Right hindlimb (tissue), 1 donor: ENCODE results near the gene MYO5C.
"Not testable (repeated sequence)": the region's sequence is repeated elsewhere in the genome, so short reads cannot be mapped to it uniquely, and the experiment has no call there.

Source experiments
- DNase-seq: peaks from one replicate; pipeline ENCODE4 v3.0.0-alpha.2; 2018

MYO5C gene

DNA sequence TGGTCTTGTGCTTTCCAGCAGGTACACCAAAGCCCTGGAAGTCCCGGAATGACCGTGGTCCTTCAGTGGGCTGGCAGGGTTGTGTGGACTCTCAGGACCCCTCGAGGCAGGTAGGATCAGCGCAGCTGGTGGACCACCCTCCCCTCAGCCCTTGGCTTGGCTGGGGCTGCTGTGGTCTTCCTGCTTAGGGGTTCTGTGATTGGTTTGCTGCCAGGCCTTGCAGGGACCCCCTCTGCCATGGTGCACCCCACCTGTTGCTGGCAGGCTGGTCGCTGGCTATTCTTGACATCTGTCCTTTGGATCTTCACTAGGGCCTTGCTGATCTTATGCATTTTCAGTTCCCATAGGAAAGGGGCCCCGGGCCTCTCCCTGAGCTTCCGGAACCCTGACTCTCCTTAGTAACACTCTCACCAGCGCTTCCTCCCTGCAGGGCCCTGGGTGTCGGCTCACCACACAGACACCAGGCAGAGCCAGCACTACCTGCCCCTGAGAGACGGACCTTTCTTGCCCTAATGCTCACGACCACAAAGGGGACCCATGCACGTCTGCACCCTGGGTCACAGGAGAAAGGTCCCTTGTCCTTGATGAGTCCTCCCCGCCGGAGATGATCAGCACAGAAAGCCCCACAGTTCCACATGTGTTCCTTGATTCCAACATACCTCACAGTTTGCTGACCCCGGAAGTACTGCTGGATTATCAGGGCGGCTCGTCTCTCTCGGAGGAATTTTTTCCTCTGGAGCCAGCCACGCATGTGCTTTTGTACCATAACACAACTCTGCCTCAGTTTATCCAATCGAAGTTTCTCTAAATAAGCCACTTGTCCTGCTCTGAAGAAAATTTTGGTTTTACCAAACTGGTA is 51.7 kb downstream of the MYO5C start:
- DNase-seq: no peak

DNA sequence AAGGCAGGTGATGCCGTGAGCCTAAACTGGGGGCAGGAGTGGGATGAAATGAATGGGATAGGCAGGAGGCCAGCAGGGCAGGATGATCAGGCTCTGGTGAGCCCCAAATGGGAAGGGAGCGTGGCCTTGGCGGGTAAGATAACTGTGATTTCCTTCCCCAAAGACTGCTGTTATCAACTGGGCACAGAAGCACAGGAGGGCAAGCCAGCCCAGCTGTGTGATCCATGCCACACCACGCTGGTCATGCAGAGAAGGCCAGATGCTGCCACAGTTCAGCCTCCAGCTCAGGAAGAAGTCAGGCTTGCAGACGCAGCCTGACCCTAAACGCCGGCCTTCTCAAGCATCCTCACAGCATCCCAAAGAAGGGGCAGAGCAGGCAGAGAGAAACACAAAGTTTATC is 52.3 kb downstream of the MYO5C start:
- no peak for DNase-seq

DNA sequence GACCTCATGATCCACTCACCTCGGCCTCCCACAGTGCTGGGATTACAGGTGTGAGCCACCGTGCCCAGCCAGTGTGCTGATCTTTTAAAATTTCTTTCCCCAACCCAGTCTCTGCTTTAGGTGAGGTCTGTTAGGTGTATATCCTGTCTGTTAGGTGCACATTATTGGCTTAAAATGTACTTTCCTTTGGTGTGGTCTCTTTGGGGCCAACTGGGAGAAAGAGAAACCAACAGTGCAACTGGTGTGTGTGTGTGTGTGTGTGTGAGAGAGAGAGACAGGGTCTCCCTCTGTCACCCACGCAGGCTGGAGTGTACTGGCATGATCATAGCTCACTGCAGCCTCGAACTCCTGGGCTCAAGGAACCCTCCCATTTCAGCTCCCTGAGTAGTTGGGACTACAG is 54.1 kb downstream of the MYO5C start:
- no peak for DNase-seq

DNA sequence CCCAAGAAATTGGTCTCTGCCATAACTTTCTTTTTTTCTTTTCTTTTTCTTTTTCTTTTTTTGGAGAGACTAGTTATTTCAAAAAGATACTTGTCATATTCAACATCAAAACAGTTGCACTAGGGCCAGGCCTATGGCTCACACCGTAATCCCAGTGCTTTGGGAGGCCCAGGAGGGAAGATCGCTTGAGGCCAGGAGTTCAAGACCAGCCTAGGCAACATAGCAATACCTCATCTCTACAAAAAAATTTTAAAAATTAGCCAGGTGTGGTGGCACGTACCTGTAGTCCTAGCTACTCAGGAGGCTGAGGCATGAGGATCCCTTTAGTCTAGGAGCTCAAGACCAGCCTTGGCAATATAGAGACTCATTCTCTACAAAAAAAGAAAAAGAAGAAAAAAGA is 55.4 kb downstream of the MYO5C start:
- no peak for DNase-seq

DNA sequence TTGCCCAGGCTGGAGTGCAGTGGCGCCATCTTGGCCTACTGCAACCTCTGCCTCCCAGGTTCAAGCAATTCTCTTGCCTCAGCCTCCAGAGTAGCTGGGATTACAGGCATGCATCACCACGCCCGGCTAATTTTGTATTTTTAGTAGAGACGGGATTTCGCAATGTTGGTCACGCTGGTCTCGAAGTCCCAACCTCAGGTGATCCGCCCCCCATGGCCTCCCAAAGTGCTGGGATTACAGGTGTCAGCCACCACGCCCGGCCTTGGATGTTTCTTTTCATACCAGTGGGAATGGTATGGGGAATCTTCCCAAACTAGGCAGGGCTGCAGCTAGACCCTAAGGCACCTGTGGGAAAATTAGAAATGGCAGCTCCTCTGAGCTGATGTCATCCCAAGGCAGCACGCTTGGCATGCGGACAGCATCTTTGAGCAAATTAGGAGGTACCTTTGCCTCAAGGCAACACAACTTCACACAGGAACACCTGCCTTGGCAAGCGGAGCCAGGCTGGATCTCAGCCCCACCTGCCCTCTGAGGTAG is 56.5 kb downstream of the MYO5C start:
- DNase-seq: not testable (repeated sequence)

DNA sequence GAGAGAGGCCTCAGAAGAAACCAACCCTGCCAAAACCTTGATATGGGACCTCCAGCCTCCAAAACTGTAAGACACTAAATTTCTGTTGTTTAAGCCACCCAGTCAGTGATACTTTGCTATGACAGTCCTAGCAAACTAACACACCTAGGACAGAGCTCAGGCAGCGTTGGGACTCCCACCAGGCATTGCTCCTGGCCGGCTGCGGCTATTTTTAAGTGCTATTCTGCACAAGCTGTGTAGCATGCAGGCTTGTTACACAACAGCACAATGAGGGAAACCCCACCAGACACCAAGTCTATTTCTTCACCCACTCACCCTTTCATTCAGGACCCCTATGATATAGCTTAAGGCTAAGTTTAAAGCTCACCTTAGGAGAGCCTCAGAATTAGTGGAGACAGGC is 57.5 kb downstream of the MYO5C start:
- DNase-seq: no peak

DNA sequence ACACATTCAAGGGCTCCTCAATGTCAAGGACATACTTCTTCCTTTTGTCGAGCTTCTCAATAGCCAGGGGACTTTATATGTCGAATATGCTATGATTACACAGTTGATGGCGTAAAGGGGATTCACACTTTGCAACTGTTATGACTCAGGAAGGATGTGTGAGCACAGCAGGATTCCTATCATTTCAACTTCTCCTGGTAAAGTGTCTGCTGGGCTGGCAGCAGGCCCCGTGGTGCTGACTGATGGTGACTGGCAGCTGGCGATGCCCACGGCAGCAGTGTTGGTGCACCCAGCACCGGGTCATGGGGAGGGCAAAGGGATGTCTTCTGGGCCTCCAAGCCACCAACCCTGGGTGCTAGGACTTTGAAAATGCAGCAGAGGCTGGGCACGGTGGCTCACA is 59.6 kb downstream of the MYO5C start:
- no peak for DNase-seq

DNA sequence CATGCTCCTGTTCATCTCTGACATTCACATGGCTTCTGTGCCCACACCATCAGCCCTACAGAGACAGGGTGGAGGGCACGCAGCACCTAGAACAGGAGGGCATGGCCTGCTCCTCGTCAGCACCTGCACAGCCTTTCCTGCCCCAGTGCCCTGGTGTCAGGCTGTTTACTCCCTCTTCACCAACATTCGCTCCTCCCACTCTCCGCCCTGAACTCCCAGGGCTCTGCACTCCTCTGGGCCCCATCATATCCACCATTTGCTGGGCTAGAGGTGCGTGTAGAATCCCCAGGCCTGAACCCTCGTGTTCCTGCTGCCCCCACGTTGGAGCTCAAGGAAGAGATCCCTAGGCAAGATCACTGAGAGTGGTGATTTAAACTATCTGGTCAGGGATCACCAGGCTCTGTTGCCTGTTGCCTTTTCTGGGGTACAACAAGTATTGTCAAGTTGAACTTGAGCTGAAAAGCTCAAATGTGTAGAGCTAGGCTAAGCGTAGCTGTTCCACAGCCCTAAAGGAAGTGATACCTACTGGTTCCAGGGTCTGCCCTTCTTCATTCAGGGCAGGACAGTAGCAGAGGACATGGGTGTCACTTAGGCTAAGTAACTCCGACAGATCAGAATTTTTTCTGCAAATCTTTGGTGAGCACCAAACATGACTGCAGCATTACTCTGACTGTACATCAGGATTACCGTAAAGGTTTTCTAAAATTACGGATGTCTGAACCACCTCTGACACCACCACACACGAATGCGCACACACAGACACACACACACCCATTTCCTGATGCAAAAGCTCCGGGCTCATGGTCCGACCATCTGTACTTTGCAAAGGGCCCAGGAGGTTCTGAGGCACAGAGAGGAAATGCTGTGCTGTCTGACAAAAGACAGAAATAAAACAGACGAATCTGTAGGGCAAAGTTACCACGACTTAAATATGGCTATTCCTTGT is 60.7 kb downstream of the MYO5C start:
- DNase-seq: no peak

DNA sequence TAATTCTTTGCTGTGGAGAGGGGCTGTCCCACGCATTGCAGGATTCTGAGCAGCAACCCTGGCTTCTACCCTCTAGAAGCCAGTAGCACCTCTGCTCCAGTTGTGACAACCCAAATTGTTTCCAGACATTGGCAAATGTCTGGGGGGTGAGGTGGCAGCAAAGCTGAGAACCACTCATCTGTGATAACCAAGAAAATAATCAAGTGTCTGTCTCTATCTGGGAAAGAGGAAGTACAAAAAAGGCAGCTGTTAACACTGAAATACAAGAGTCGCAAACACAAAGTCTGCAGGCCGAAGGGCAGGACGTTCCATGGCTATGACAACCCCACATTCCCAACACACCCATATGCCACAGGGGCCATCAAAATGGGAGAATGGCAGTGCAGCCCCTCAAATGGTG is 62.2 kb downstream of the MYO5C start:
- no peak for DNase-seq

DNA sequence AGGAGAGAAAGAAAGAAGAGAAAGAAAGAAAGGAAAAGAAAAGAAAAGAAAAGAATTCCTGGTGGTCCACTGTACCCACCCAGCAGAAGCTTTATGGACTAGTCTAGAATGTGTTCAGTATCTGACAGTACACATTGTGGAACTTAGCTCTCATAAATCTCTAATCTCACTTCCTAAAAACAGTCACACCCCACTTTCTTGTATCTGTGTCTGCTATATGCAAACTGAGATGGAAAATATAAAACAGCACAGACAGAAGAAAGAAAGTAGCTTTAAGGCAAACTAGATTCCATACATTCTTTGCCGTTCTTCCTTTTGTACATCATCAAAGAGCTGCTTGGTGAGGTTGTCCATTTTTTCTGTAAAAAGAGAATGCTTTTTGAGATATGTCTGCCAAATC is 63.3 kb downstream of the MYO5C start:
- no peak for DNase-seq

DNA sequence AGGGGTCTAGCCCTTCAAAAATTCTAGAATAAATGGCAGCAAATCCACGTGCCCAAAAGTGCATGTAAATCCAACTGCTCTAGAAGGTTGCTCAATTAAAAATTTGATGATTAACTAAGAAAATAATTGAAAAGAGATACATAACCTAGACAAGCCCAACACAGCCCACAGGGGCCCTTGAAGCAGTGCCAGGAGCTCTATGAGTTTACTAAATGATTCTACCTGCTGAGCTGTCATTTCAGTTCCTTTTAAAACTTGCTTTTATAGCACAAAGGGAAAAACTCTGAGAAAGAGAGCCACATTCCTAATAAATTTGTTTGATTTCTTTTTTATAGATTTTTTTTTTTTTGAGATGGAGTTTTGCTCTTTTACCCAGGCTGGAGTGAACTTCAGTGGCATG is 65.5 kb downstream of the MYO5C start:
- DNase-seq: no peak

DNA sequence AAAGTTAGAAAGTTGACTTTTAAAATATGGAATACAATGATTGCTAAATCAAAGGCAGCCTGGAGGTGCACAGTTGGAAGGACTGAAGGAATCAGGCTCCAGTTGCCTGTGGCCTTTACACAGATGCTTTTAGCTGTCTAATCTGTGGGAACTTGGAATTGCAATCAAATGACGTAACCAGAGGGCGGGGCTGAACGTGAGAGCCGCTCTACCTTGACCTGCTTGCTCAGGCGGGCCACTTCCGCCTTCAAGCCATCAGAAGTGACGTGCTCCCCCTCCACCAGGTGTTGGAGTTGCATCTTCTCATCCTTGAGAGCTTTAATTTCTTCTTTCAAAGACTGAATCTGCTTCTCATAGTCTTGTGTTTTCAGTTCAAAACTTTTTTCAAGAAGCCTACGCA is 66.7 kb downstream of the MYO5C start:
- no peak for DNase-seq

DNA sequence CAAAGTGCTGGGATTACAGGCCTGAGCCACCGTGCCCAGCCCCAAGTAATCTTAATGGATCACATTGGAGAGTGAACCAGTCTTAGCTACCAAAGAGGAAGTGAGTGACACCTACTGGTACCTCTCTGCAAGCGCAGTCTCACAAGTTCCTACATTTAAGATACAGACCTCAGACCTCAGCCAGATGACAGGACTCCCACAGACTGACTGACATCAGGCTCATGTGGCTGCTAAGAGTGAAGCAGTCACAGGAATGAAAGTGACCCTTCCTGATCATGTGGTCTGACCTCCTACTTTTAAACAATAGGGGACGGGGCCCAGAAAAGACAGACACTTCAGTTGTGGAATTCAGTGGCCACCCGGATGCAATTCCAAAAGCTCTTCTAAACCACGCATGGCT is 68.1 kb downstream of the MYO5C start:
- DNase-seq: peak; percentile 72

DNA sequence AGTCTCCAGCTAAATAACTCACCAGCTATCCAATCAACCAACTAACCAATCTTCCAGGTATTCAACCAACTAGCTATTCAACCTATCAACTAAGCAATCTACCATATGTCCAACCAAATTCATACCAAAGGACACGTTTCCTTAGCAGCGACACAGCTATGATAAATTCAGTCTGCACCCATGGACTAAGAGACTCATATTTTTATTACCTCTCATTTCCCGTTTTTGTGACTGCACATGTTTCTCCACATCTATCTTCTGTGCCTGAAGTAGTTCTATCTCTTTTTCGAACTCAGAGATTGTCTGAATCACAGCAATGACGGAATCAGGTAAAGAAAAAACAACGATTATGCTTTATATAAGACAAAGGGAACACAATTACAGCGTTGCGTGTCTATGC is 70.4 kb downstream of the MYO5C start:
- DNase-seq: no peak

DNA sequence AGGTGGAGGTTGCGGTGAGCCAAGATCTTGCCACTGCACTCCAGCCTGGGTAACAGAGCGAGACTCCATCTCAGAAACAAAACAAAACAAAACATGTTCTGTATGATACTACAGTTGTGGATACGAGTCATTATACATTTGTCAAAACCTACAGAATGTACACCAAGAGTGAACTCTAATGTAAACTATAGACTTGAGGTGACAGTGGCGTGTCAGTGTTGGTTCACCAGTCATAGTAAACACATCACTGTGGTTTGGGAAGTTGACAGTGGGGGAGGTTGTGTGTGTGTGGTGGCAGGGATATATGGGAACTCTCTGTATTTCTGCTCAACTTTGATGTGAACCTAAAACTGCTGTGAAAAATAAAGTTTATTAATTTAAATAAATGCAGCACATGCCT is 71.4 kb downstream of the MYO5C start:
- DNase-seq: no peak

DNA sequence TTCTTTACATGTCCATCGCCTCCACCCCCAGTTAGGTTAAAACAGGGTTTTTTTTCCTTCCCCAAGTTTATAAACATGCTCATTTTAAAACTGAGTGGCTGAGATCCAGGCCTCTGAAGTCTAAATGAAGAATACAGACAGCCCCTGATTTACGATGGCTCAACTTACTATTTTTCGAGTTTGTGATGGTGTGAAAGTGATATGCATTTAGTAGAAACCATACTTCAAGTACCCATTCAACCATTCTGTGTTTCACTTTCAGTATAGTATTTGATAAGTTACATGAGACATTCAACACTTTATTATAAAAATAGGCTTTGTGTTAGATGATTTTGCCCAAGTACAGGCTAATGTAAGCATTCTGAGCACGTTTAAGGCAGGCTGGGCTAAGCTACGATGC is 73.9 kb downstream of the MYO5C start:
- DNase-seq: no peak

DNA sequence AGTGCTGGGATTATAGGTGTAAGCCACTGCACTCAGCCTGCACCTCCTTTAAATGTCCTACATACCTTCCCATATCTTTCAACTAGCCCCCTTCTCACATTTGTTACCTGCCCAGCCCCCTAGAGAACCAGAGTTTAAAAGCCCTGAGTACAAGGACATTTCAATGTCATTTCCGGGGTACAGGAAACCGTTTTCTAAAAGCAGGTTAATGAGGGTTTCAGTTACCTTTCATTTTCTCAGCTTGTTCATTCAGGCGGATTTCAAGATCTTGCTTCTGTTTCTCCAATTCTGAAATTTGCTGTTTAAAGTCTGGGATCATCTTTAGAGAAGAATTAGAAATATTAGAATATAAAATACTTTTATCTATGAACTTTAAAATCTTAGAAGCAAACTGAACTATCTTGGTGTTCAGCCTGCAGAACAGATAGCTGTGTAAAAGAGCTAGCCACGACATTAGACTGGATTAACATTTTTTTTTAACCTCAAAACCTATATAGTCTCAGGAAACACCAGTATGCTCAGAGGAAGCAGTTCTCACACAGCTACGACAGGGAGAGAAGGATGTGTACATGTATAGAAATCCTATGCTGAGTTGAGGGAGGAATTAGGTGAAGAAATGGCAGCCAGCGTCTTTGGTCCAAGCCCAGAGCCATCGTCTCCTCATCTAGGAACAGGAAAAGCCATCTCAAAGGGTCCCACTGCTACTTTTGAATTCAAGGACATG is 74.5 kb downstream of the MYO5C start:
- no peak for DNase-seq

DNA sequence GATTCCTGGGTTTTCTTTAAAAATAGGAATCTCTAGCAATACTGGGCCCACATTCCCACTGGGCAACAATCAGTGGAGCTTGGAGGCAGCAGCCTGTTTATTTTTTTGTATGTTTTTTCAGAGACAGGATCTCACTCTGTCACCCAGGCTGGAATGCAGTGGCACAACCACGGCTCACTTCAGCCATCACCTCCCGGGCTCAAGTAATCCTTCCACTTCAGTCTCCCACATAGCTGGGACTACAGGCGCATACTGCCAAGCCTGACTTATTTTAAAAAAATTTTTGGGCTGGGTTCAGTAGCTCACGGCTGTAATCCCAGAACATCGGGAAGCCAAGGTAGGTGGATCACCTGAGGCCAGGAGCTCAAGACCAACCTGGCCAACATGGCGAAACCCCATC is 75.4 kb downstream of the MYO5C start:
- no peak for DNase-seq

DNA sequence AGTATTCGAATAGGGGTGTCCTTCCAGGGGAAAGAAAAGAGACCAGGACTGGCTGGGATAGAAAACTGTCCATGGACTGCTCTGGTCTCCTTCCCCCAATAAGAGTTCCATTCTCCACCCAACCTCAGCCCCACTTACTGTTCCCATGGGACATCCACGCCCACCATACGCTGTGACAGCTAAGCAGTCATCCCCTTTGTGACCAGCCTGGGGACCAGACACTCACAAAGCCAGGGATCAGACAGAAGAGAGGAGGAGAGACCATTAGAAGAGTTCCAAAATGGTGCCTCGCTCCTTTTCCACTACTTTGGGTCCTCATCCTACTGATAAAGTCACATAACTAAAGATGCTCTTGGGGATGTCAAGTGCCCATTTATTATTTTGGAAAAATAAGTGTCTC is 76.8 kb downstream of the MYO5C start:
- DNase-seq: no peak

DNA sequence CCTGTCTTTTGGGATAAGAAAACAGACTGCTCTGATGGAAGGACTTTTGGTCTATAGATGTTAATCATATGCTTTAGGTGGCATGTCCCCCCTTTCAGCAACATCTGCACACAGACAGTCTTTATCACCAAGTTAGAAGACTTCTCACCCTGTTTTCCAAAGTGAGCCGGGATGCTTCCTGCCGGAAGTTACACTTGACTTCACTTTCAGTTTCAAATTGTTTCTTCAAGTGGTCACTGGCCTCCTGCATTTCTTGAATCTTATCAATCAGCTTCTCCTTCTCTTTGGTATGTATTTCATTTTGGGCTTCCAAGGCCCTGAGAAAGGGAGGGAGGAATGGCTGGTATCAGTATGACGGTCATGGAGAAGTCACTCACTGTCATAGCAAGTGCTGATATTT is 77.2 kb downstream of the MYO5C start:
- DNase-seq: no peak

DNA sequence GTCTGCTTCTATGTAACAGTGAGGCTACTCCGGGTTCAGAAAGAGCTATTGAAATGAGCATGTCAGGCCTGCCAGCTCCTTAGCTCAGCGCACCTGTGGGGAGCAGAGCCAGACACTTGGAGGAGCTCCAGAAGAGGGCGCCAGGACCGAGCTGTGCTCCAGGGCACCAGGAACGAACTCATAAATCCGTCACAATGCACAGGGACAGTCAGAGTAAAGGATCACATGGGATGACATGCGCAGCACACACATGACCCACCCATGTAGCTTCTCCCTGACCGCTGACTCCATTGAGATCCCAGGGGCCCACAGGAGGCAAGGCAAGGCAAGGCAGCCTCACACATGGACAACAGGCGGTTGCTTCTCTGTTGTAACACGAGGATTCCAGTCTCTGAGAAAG is 78.4 kb downstream of the MYO5C start:
- DNase-seq: no peak

DNA sequence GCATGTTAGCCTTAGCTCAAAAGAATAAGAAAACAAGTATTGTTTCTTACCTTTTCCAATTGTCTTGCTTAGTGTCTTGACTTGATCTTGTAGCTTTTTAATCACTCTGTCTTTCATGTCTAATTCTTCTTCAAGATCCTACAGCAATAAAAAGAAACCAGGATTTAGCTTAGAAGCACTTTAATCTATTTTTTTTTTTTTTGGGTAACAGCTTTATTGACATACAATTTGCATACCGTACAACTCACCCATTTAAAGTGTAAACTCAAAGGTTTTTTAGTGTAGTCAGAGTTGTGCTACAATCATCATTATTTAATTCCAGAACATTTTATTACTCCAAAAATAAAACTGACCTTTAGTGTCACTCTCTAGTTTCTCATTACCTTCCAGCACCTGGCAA is 81.1 kb downstream of the MYO5C start:
- DNase-seq: no peak

DNA sequence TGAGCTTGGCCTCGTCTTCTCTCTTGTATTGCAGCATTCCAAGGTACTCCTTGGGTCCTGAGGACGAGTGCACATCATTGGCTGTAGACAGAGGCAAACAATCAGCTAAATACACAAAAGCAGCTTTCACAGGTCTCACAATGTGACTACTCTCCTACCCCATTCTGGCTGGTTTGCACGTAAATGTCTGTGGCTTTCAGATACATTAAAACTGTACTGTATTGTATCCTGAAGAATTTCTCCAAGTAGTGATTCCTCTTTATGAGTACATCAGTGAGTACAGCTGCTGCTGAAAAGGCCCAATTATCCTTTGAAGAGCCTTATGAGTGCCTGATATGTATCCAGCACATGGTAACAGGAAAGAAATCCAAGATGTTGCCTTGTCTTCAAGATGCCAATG is 82.4 kb downstream of the MYO5C start:
- no peak for DNase-seq
